Measurements from ENCODE around the gene OFD1.

The OFD1 gene

DNA sequence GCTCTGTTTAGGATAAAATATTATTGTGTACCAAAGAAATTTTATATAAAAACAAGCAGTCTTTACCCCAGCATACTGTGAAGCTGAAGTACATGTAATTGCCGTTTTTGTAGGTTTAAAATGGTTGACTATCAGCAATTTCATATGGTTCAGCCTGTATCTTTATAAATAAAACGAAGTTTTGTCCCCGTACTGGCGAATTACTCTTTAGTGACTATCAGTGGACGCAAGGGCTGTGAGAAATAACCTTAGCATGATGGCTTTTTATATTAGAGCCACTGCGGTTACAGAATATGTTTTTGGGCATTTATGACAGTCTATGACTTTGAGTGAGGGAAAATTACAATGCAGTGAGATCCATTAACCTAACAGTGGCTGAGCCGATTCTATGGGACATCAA lies 81.1 kb downstream of the OFD1 start:
- H3K4me3 ChIP-seq (ENCODE audit: low read depth, low read length) = no peak overlapping the region
- DNase-seq (ENCODE audit: low read depth, low spot score) = no peak
- TF ChIP-seq, protein P1, sequence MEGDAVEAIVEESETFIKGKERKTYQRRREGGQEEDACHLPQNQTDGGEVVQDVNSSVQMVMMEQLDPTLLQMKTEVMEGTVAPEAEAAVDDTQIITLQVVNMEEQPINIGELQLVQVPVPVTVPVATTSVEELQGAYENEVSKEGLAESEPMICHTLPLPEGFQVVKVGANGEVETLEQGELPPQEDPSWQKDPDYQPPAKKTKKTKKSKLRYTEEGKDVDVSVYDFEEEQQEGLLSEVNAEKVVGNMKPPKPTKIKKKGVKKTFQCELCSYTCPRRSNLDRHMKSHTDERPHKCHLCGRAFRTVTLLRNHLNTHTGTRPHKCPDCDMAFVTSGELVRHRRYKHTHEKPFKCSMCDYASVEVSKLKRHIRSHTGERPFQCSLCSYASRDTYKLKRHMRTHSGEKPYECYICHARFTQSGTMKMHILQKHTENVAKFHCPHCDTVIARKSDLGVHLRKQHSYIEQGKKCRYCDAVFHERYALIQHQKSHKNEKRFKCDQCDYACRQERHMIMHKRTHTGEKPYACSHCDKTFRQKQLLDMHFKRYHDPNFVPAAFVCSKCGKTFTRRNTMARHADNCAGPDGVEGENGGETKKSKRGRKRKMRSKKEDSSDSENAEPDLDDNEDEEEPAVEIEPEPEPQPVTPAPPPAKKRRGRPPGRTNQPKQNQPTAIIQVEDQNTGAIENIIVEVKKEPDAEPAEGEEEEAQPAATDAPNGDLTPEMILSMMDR (IDR thresholded peaks at IDR 0.05; ENCODE audit: low read depth, low read length) = no peak
- in situ Hi-C loops (cut with HindIII; ENCODE audit: low sequenced_read_pairs) = no loop called here

DNA sequence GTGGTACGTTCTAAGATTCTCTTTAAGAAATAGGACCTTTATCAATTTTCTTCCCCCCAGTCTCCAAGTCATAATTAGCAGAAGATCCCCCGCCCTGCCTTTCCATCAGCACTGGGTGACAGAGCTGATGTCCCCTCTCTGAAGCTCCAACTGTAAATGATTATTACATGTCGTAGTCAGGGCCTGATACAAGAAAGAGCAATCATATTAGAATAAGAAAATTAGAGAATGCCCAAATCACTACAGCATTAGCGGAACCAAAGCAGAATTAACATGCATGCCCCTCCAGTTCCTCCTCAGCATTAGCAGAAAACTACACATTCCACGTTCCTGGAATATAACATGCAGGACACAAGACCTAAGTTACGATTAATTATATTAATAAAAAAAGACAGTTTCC lies 81.6 kb downstream of the OFD1 start:
- in situ Hi-C loops (cut with HindIII; ENCODE audit: low sequenced_read_pairs) = no loop called here

DNA sequence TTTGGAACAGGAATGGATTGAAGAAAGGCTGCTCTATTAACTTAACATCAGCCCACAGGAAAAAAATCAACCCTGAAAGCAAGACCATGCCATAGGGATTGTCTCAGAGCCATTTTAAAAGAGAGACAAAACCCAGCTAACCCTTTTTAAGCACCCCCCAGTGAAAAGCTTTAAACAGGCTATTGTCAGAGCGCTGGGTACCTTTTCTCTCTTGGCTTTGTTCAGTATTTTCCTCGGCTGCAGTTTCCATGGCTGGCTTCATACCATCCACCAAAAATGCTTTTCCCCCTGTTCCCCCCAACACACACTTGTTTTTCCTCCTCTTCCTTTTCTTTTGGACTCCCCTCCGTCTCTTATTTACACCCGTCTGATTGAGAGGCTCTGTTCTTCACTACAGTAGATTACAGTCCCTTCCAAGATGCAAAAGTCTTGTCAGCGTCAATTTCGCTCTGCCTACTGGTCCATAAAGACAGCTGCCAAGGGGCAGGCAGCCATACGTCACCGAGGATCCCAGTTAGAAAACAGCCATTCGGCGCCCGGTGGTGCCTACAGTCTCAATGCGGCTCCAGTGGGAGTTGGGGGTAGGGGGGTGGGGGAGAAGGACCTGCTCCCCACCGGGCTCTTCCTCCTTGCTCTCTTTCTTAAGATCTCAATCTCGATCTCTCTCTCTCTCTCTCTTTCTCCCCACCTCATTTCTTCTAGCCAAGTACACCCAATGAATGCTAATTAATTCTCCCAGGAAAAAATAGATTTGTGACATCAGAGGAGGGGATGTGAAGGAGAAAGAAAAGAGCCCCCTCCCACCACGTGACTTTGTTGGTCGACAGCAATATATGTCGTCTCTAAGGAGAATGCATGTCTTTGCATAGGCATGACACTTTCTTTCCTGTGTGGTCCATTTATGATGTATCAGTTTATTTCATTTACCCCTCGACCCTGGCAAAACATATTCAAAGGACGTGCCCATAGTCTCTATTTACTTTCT lies 82.4 kb downstream of the OFD1 start, which contains the start of gene GPM6B:
TSS of gene GPM6B (minus strand) at position 451 of the 985 bp plus-strand sequence. CDS start at position 262, 189 bp downstream.
- in situ Hi-C loops (cut with HindIII; ENCODE audit: low sequenced_read_pairs) = no loop called here
- TF ChIP-seq, protein P1 (IDR thresholded peaks at IDR 0.05; ENCODE audit: low read depth, low read length) = no peak
- no peak for DNase-seq (ENCODE audit: low read depth, low spot score)
- H3K4me3 ChIP-seq (ENCODE audit: low read depth, low read length) = peak within 1 kb of the TSS; percentile 2

More for the DNA sequence above, 81.6 kb downstream of the OFD1 start:
- H3K4me3 ChIP-seq (ENCODE audit: low read depth, low read length) = no peak overlapping the region
- no peak for DNase-seq (ENCODE audit: low read depth, low spot score)
- TF ChIP-seq, protein P1 (IDR thresholded peaks at IDR 0.05; ENCODE audit: low read depth, low read length) = no peak

Measured in astrocyte of the spinal cord (primary cell).